Subcutaneous abdominal adipose tissue (tissue), 5 donors: ENCODE measurements around the gene SLC4A1.

Source experiments
- H3K27ac ChIP-seq: one replicate; pipeline ENCODE4 v1.7.0; 2013; ENCODE audit warnings: low read depth, mild to moderate bottlenecking, inconsistent platforms, low read length, moderate library complexity
- H3K27me3 ChIP-seq, 5 donors: one replicate each; pipeline ENCODE4 v1.7.0; 2013; ENCODE audit warnings: low read length in 5 of 5, inconsistent platforms in 1 of 5; ENCODE audit not compliant: control insufficient read depth in 5 of 5, insufficient read depth in 4 of 5
- H3K36me3 ChIP-seq, 5 donors: one replicate each; pipeline ENCODE4 v1.7.0; 2013; ENCODE audit warnings: low read length in 5 of 5; ENCODE audit not compliant: control insufficient read depth in 5 of 5, insufficient read depth in 5 of 5
- H3K4me1 ChIP-seq, 5 donors: one replicate each; pipeline ENCODE4 v1.7.0; 2013; ENCODE audit warnings: low read length in 5 of 5, mild to moderate bottlenecking in 3 of 5, moderate library complexity in 1 of 5; ENCODE audit not compliant: control insufficient read depth in 5 of 5, insufficient read depth in 5 of 5
- H3K4me3 ChIP-seq, 5 donors: one replicate each; pipeline ENCODE4 v1.7.0; 2013; ENCODE audit warnings: low read length in 5 of 5, low read depth in 1 of 5
- H3K9ac ChIP-seq, 5 donors: one replicate each; pipeline ENCODE4 v1.7.0; 2013; ENCODE audit warnings: low read length in 5 of 5, mild to moderate bottlenecking in 4 of 5, moderate library complexity in 3 of 5
- H3K9me3 ChIP-seq, 5 donors: one replicate each; pipeline ENCODE4 v1.7.0; 2013; ENCODE audit warnings: low read length in 5 of 5; ENCODE audit not compliant: control insufficient read depth in 5 of 5
- donor health status: healthy.
- donor health status: healthy.
- donor health status: healthy.
- donor health status: healthy.
- donor health status: healthy.

Gene SLC4A1

DNA sequence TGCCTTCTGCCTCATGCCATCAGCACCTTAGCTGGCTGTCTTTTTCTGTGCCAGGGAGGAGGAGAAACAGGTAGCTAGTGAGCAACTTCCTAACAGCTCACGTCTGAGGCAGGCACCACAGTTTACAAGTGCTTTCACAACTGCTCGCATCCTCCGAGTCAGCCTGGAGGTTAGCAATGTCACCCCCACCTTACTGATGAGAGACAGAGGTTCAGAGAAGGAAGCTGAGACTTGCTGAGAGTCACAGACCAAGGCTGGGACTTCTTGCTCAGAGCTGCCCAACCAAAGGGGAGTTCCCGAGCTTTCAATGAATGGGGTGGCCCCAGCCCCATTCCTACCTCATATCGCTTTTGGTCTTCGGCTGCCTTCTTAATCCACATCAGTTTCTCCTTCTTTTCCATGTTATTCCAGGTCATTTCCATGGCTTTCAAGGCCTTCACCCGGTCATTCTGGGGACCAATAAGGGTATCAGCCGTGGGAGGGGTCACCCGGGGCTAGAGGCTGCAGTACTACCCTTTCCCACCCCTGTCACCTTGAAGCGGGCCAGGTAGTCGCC lies 58.1 kb downstream of the SLC4A1 start:
- H3K9ac ChIP-seq, result peak overlapping the region in 2 of 5 donors; percentile 13 to 67
- H3K4me1 ChIP-seq, result peaks cover 3 to 20% (median 19%) of the 10 kb centered on the region in 5 donors
- H3K27ac ChIP-seq, result no peak overlapping the region
- no peaks in the 10 kb centered on the region for H3K9me3 ChIP-seq
- H3K36me3 ChIP-seq, result peaks cover 0 to 67% (median 55%) of the 10 kb centered on the region in 5 donors
- no peaks in the 10 kb centered on the region for H3K27me3 ChIP-seq
- peak overlapping the region in 1 of 5 donors; percentile 23 for H3K4me3 ChIP-seq

DNA sequence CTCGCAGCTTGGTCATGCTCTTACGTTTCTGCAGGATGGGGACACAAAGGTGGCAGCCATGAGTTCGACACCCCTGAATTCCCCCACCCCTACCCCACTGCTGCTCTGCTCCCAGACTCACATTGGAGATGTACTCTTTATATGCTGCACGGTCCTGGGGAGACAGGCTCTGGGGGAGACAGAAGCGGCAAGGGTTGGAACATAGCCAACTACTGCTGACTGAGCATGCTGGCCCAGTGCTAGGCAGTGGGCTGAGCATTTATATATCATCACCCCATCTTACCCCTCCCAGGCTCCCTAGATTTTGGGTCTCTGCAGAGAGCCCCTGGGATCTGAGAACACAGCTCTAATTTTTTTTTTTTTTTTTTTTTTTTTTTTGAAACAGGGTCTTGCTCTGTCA lies 60.2 kb downstream of the SLC4A1 start:
- Histone ChIP-seq H3K4me3 (no peak overlapping the region), H3K27me3 (no peaks in the 10 kb centered on the region), H3K27ac (no peak overlapping the region), H3K36me3 (peaks cover 0 to 52% (median 43%) of the 10 kb centered on the region in 5 donors), H3K9me3 (no peaks in the 10 kb centered on the region), H3K9ac (no peak overlapping the region), H3K4me1 (peaks cover under 1 to 23% (median 18%) of the 10 kb centered on the region in 5 donors)

DNA sequence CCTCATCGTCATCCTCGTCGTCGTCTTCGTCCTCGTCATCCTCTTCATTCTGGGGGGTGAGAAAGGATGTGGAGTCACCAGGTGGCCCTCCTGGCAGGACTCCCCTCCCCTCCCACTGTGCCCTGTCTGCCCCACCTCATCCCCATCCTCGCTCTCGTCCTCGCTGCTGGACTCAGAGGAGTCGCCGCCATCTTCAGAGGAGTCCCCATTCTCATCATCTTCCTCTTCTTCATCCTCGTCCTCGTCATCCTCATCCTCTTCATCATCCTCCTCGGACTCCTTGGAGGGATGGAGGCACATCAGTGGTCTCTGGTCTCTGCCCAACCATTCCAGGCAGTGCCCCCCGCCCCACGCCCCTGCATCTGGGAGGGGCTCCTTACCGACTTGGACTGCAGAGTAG lies 60.6 kb downstream of the SLC4A1 start:
- Histone ChIP-seq H3K36me3 (peaks cover 0 to 52% (median 43%) of the 10 kb centered on the region in 5 donors), H3K4me1 (peaks cover 0 to 20% (median 15%) of the 10 kb centered on the region in 5 donors), H3K27me3 (no peaks in the 10 kb centered on the region), H3K27ac (no peak overlapping the region), H3K9me3 (no peaks in the 10 kb centered on the region), H3K9ac (no peak overlapping the region), H3K4me3 (no peak overlapping the region)

DNA sequence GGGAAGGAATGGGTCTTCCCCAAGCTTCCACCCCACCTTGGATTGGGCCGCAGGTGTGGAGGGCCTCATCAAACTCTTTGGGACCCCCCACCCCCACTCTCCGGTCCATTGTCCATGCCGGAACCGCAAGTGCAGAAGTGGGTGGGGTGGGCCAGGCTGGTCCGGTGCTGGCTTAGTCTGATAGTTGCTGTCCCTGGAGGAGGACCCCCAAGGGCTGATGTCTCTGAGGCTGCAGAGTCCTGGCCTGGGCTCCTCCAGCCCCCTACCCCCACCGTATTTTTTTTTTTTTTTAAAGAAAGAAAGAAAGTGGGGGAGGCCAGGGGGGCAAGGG lies 61.1 kb downstream of the SLC4A1 start:
- Histone ChIP-seq H3K9ac (no peak overlapping the region), H3K4me1 (peaks cover 0 to 20% (median 15%) of the 10 kb centered on the region in 5 donors), H3K27me3 (no peaks in the 10 kb centered on the region), H3K27ac (no peak overlapping the region), H3K9me3 (no peaks in the 10 kb centered on the region), H3K4me3 (no peak overlapping the region), H3K36me3 (peaks cover 0 to 50% (median 43%) of the 10 kb centered on the region in 5 donors)

DNA sequence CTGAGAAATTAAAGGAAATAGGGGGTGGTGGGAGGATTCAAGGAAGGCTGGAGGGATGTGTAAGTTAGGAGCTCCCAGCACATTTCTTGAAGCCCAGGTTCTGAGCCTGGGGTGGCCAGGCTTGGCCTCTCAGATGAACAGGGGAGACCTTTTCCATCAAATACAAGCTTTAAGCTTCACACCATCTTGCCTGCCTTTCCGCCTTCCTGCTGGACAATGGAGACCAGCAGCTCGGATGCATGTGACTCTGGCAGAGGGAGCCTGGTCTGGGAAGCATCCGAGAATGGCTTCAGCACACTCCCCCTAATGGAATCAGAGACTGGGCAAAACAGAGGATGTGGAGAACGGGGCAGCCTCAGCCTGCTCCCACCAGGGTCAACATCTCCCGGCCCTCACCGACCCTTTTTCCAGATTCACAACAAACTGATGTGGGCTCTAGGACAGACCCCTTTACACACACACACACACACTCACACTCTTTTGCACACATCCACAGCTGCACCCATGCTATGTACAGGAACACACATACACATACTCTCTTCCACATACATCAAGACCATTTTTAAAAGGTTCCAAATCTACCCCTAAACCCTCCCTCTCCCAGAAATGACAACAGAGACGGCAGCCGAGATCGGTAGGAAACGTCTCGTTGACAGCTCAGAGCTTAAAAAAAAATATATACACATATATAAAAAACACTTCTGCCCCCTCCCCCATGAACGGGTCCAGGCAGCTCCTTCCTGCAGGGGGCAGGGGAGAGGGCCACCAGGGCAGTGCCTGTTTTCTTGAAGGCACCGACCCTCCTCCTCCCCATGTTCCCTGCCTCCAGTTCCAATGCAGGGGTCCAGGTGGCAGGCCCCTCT lies 61.7 kb downstream of the SLC4A1 start:
- H3K9me3 ChIP-seq, result no peaks in the 10 kb centered on the region
- peaks cover under 1 to 20% (median 15%) of the 10 kb centered on the region in 5 donors for H3K4me1 ChIP-seq
- no peaks in the 10 kb centered on the region for H3K27me3 ChIP-seq
- peaks cover 0 to 44% (median 39%) of the 10 kb centered on the region in 5 donors for H3K36me3 ChIP-seq
- H3K4me3 ChIP-seq, result no peak overlapping the region
- H3K9ac ChIP-seq, result no peak overlapping the region
- H3K27ac ChIP-seq, result no peak overlapping the region

GRCh38 chr17:44204441-44204882 lies 63.5 kb downstream of the SLC4A1 start:
- Histone ChIP-seq H3K36me3 (peaks cover 0 to 31% (median 28%) of the 10 kb centered on the region in 5 donors), H3K4me1 (peaks cover 3 to 15% (median 13%) of the 10 kb centered on the region in 5 donors), H3K27me3 (no peaks in the 10 kb centered on the region), H3K9me3 (no peaks in the 10 kb centered on the region), H3K27ac (no peak overlapping the region), H3K4me3 (no peak overlapping the region), H3K9ac (no peak overlapping the region)

DNA sequence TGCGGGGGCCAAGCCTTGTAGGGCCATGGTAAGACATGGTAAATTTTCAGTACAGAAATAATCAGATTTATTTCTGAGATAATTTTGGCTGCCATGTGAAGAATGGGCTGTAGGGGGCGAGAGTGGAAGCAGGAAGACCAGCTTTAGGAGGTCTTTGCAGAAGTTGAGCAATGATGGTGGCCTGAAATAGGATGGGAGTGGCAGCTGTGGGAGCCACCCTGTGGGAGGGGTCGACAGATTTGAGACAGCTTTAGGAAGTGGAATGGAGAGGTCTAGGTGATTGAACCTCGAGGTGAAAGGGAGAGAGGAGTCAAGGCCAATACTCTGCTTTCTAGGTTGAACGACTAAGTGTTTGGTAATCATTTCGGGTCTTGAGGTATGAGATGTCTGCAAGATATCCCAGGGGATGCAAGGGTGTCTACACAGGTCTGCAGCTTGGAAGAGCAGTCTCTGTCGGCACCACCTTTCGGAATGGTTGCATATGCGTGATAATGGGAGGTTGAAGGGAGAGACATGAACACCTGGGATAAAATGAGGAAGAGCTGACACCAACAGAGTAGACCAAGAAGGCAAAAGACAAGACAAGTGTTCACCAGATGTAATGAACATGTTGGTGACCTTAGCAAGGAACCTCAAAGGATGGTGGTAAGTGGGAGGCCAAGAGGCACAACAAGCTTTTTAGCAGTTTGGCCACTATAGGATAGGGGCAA lies 64.0 kb downstream of the SLC4A1 start:
- Histone ChIP-seq H3K9ac (no peak overlapping the region), H3K27me3 (no peaks in the 10 kb centered on the region), H3K36me3 (peaks cover 0 to 26% (median 22%) of the 10 kb centered on the region in 5 donors), H3K9me3 (no peaks in the 10 kb centered on the region), H3K27ac (no peak overlapping the region), H3K4me1 (peaks cover 3 to 15% (median 13%) of the 10 kb centered on the region in 5 donors), H3K4me3 (no peak overlapping the region)

GRCh38 chr17:44202756-44203155 lies 65.2 kb downstream of the SLC4A1 start:
- Histone ChIP-seq H3K9ac (no peak overlapping the region), H3K4me3 (no peak overlapping the region), H3K27ac (no peak overlapping the region), H3K36me3 (peaks cover 0 to 17% (median 13%) of the 10 kb centered on the region in 5 donors), H3K4me1 (peaks cover 7 to 26% (median 25%) of the 10 kb centered on the region in 5 donors), H3K27me3 (no peaks in the 10 kb centered on the region), H3K9me3 (no peaks in the 10 kb centered on the region)

GRCh38 chr17:44200478-44201155 lies 67.3 kb downstream of the SLC4A1 start:
- Histone ChIP-seq H3K36me3 (peaks cover 0 to 17% (median 10%) of the 10 kb centered on the region in 5 donors), H3K9ac (peak overlapping the region; percentile 48 to 93 (median 84)), H3K27ac (peak overlapping the region; percentile 78), H3K4me3 (peak overlapping the region; percentile 67 to 81 (median 77)), H3K27me3 (no peaks in the 10 kb centered on the region), H3K9me3 (no peaks in the 10 kb centered on the region), H3K4me1 (peaks cover 7 to 34% (median 30%) of the 10 kb centered on the region in 5 donors)
